AG04449 (cell line): ENCODE results near the gene CORO1A.

Experiments
- CTCF ChIA-PET: fragments of 350-600 bp; formaldehyde crosslinking; extraction: SDS; loops from one replicate; lab custom pipeline; 2021; ENCODE audit warnings: antibody characterized with exemption; lab: Yijun Ruan, JAX
- POLR2A ChIA-PET: fragments of 400-600, 350-600 bp; formaldehyde crosslinking; extraction: SDS; loops from one replicate; lab custom pipeline; 2020; ENCODE audit warnings: antibody characterized with exemption, inconsistent platforms; lab: Yijun Ruan, JAX
- DNase-seq: peaks from one replicate; pipeline ENCODE4 v3.0.0-alpha.2; 2010; ENCODE audit warnings: low read depth, low spot score
- H3K4me3 ChIP-seq: 2 replicates; pipeline ENCODE4 v1.5.1; 2011; ENCODE audit warnings: low read depth, mild to moderate bottlenecking, control low read depth, low read length
- TF ChIP-seq, protein P1 (sequence below): IDR thresholded peaks from one replicate; pipeline ENCODE4 v1.5.1; 2011; ENCODE audit warnings: mild to moderate bottlenecking, moderate library complexity, low read length, control low read depth, inconsistent platforms; ENCODE audit not compliant: insufficient read depth; ENCODE audit errors: missing control alignments

Gene CORO1A

DNA sequence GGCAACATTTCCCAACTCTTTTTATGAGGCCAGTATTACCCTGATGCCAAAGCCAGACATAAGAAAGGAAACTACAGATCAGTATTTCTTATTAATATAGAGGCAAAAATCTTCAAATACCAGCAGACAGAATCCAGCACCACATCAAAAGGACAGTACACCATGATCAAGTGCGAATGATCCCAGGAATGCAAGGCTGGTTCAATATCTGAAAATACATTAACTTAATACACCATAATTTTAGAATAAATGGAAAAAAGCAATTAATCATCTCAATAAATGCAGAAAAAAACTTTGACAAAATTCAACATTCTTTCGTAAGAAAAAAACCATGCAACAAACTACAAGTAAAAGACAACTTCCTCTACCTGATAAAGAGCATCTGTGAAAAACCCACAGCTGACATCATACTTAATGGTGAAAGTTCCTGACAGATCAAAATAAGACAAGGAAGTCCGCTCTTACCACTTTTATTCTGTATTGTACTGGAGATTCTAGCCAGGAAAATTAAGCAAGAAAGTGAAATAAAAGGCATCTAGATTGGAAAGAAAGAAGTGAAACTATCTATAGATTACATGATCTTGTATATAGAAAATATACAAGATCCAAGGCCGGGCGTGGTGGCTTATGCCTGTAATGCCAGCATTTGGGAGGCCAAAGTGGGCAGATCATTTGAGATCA lies 34.0 kb upstream of the CORO1A start:
- POLR2A ChIA-PET = no interaction called here
- TF ChIP-seq, protein P1, sequence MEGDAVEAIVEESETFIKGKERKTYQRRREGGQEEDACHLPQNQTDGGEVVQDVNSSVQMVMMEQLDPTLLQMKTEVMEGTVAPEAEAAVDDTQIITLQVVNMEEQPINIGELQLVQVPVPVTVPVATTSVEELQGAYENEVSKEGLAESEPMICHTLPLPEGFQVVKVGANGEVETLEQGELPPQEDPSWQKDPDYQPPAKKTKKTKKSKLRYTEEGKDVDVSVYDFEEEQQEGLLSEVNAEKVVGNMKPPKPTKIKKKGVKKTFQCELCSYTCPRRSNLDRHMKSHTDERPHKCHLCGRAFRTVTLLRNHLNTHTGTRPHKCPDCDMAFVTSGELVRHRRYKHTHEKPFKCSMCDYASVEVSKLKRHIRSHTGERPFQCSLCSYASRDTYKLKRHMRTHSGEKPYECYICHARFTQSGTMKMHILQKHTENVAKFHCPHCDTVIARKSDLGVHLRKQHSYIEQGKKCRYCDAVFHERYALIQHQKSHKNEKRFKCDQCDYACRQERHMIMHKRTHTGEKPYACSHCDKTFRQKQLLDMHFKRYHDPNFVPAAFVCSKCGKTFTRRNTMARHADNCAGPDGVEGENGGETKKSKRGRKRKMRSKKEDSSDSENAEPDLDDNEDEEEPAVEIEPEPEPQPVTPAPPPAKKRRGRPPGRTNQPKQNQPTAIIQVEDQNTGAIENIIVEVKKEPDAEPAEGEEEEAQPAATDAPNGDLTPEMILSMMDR = no peak
- CTCF ChIA-PET = no interaction called here
- DNase-seq = no peak
- H3K4me3 ChIP-seq = no peak overlapping the region

GRCh38 chr16:30151091-30151490 lies 32.3 kb upstream of the CORO1A start:
- H3K4me3 ChIP-seq = no peak overlapping the region
- TF ChIP-seq, protein P1 = no peak
- DNase-seq = no peak
- ChIA-PET POLR2A (no interaction called here), CTCF (interaction anchor here (0.7 kb wide), 1 partner anchor 8 kb away, joined by 4 read pairs; no protein-coding TSS in a partner anchor)

GRCh38 chr16:30152517-30152916 lies 30.9 kb upstream of the CORO1A start:
- POLR2A ChIA-PET = no interaction called here
- CTCF ChIA-PET = no interaction called here
- DNase-seq = no peak
- no peak overlapping the region for H3K4me3 ChIP-seq
- TF ChIP-seq, protein P1 = no peak

GRCh38 chr16:30155188-30155587 lies 28.2 kb upstream of the CORO1A start:
- POLR2A ChIA-PET = no interaction called here
- CTCF ChIA-PET = interaction anchor here (1.1 kb wide), 1 partner anchor 63 kb away, joined by 3 read pairs; no protein-coding TSS in a partner anchor
- no peak for DNase-seq
- no peak overlapping the region for H3K4me3 ChIP-seq
- TF ChIP-seq, protein P1 = no peak

- ChIA-PET POLR2A (interaction anchor here (0.6 kb wide), 1 partner anchor 477 kb away, joined by 4 read pairs; no protein-coding TSS in a partner anchor), CTCF (no interaction called here)
- no peak for DNase-seq
- TF ChIP-seq, protein P1 = no peak
- no peak overlapping the region for H3K4me3 ChIP-seq
Observed at GRCh38 chr16:30157214-30157613, 26.2 kb upstream of the CORO1A start.

DNA sequence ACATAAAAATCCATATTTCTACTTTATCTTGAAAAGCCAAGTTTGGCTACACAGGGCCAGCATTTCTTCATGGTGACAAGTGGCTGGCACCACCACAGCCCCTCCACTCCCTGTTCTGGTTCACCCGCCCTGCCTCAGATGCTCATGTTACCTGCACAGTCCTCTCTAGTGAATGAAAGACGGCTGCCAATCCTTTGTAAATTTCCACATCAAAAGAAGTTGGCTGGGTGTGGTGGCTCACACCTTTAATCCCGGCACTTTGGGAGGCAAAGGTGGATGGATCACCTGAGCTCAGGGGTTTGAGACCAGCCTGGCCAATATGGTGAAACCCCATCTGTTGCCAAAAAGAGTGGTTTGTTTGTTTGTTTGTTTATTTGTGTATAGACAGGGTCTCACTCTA lies 19.9 kb upstream of the CORO1A start:
- POLR2A ChIA-PET = no interaction called here

More for the DNA sequence above, 19.9 kb upstream of the CORO1A start:
- no peak for DNase-seq
- CTCF ChIA-PET = no interaction called here
- no peak overlapping the region for H3K4me3 ChIP-seq
- TF ChIP-seq, protein P1 = no peak
